Measurements from ENCODE around the gene GALNS.
A peak's percentile ranks its signal among the peaks of the same experiment; 100 is the strongest.

The GALNS gene

GRCh38 chr16:88785106-88785924, 71.4 kb downstream of the GALNS start, which contains the start of gene PIEZO1:
Gene PIEZO1 (minus strand): TSS chr16:88785220. CDS start chr16:88784964, 256 bp downstream.
- DNase-seq: peak in 38 of 56 donors; percentile 12 to 80 (median 38)

GRCh38 chr16:88784856-88785105, 72.0 kb downstream of the GALNS start:
- peak in 1 of 56 donors; percentile 53 for DNase-seq

GRCh38 chr16:88784074-88784855, 72.5 kb downstream of the GALNS start:
- peak in 10 of 56 donors; percentile 10 to 53 (median 28) for DNase-seq

- peak in 41 of 56 donors; percentile 16 to 82 (median 54) for DNase-seq
Observed at GRCh38 chr16:88783391-88784073, 73.2 kb downstream of the GALNS start.

- peak in 19 of 56 donors; percentile 9 to 57 (median 36) for DNase-seq
Observed at GRCh38 chr16:88782454-88783390, 74.0 kb downstream of the GALNS start.

GRCh38 chr16:88781140-88782077, 75.3 kb downstream of the GALNS start:
- DNase-seq: peak in 2 of 56 donors; percentile 8 to 44

- DNase-seq: no peak
Observed at GRCh38 chr16:88780142-88781062, 76.3 kb downstream of the GALNS start.

- no peak for DNase-seq
Observed at GRCh38 chr16:88779406-88780141, 77.2 kb downstream of the GALNS start.

- DNase-seq: no peak
Observed at GRCh38 chr16:88778541-88779065, 78.1 kb downstream of the GALNS start.

GRCh38 chr16:88778271-88778525, 78.5 kb downstream of the GALNS start:
- no peak for DNase-seq

GRCh38 chr16:88777471-88778270, 79.1 kb downstream of the GALNS start:
- no peak for DNase-seq

GRCh38 chr16:88775825-88776224, 80.9 kb downstream of the GALNS start:
- DNase-seq: no peak

- DNase-seq: no peak
Observed at GRCh38 chr16:88774544-88775393, 82.0 kb downstream of the GALNS start.

GRCh38 chr16:88773812-88774291, 82.9 kb downstream of the GALNS start:
- no peak for DNase-seq

Data from amygdala (tissue), 56 donors.